Nucleus accumbens (tissue), 56 donors: ENCODE data around the gene TNIP1.

Experiments used
- DNase-seq, 56 donors: peaks; one replicate each; lab custom pipeline; 2025; lab: John Stamatoyannopoulos, UW

TNIP1 gene

DNA sequence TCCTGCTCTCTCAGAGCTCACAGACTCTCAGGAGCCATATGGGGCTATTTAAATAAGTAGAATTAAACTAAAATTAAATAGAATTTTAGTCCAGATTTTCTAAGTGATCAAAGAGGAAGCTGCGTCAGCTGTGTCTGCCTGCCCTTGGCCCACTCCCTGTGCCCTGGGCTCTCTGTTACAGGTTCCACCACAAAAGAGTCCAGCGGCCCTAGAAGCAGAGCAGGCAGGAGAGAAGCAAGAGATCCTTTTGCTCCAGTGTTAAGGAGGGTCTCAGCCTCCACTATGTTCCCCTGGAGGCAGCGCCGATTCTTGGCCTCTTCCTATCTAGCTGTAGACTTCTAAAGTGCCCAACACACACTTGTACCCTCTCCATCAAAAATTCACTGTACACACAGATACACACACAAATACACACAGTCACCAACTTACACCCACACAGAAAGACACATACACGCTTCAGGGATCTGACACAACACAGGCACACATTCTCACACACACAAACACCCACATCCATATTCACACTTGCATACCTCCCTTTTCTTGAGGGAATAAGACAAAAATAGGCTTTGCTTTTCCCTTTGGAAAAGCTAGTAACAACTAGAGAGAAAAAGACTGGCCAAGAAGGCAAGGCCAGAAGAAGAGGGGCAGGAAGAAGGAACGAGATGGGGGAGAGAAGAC is 5.5 kb upstream of the TNIP1 start:
- no peak for DNase-seq

DNA sequence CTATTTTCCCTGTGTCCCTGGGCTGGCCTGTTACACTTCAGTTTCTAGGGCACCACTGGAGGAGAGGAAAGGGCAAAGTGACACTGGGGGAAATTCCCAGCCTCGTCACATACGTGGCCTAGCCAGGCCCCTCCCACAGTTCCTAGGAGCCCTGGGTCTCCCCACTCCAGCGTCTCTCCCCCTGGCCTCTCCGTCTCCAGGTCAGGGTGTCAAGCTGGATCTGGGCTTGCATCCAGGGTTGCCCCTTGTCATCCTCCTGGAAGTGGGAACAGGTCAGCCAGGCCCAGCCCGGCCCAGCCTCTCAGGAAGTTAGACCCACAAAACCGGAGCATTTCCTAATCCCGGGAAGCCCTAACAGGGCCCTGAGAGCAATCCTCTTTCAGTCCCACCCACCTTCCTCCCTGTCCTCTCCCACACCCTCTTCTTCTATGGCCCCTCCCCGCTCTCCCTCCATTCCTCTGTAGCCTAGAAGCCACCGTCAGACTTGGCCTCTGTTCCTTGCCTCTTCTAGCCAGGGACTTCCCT is 4.7 kb upstream of the TNIP1 start:
- no peak for DNase-seq

DNA sequence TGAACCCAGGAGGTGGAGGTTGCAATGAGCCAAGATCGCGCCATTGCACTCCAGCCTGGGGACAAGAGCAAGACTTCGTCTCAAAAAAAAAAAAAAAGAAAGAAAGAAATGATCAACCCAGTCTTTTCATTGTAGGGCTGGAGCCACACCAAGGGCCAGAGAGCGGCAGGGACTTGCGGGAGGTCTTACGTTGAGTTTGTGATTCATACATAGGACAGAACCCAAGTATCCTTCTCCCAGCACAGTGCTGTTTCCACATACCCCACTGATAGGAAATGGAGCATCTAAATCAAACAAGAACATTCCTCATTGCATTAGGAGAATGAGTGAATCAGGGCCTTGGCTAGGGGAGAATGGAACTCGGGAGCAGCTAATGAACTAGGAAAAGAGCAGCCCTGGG is 3.5 kb upstream of the TNIP1 start:
- DNase-seq, result no peak

DNA sequence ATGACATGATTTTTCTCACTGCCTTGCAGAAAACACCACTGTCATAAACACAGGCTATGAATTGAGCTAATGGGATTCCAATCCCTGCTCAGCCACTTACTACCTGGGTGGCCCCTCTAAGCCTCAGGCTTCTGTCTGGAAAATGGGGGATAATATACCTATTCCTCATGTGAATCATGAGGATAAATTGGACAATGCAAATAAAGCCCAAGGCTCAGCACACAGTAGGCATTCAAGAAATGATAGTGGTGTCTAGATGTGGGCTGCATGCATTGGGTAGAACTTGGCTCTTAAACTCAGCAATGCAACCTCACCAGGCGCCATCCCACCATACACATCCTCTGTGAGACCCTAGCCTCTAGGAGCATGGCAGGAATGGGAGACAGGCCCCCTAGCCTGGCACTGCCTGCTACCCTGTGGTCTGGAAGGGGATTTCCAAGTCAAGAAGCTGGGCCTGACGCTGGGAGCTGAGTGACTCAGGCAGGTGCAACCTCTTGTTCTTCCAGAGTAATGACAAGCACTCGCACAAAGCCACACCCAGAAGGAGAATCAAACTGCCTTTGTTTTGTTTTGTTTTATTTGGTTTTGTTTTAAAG is 2.3 kb upstream of the TNIP1 start:
- DNase-seq, result no peak

DNA sequence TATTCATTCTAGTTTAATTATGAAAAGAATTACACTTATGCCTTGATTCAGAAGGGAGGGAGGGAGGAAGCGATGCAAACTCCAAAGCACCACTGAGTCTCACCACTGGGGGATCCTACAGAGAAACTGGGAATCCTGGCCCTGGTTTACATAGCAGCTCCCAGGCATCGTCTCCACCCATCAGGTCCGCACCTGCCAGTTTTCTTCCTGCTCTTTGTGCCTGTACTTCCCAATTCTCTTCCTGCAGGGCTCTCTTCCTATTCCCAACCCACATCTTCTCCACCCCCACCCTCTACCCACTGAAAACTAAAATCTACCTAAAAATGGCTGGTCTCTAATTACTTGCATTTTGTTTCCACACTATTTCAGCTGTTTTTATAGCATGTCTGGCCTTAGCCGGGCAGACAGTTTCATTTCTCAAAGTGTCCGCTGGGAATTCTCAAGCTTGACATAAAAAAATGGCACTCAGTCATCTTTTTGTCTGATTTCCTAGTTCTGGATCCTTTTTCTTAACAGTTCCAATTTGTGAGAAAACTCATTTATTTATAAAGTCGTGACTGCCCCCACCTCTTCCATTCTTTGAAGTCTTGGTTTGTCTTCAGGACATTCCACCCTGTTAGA is 1.6 kb upstream of the TNIP1 start:
- peak in 1 of 56 donors; percentile 22 for DNase-seq

DNA sequence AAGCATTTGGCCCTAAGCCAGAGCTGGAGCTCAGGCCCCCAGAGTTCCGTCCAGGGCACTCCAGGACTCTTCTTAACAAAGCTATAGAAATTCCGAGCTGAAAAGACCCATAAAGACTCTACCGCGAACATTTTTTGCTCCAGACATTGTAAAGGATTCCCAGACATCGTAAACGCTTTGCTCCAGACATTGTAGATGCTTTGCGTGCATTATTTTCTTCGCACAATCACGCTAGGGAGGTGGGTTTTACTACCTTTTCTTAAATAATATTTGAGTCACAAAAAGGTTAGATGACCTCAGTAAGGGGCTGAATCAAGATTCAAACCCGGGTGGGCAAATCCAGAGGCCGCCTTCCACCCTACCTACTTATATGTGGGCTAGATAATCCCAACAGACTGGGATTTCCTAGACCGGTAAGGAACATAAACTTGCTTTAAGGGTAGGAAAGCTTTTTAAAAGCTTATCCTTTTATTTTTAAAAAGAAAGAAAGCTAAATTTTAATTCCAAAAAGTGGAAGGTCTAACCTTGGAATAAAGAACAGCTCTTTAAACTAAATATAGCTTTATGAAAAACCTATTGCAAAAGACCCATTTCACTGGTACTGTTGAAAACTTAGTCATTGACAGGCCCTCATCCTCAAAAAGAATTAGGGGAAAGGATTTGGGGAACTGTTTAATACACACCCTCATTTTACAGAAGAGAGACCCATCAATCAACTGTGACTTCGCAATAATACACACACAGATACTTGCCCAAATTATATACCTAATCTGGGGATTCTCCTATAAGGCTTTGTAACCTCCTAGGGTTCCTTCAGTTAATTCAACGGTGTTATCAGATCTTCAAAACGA is 822 bp upstream of the TNIP1 start:
- no peak for DNase-seq

DNA sequence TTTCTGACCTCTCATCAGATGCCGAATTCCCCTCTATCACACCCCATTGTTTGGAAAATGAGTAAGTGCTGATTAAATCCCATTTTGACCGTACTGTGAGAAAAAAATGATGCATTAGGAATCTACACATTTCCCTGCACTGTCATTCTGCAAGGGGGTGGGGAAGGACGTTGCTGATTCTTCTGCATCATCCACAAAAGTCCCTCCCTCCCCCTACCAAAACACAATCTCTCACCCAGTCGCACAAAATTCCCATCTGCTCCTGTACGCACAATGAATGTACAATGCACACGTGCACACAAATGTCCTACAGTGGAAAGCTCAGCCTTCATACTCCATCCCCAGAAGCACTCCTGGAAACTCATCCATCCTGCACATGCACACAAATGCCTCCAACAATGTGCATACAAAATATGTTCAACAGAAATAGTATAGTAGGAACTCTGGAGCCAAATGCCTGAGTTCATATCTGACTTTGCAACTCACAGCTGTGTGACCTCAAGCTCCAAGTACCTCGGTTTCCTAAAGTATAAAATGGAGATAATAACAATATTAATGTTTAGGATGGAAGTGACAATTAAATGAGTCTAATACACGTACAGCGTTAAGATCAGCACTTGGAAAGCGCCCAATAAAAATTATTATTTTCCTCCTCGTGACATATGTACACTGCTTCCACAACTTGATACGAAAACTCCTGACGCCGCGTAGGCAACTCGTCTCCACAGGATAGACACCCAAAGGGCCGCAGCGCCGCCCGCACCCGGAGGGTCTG is 809 bp downstream of the TNIP1 start:
- peak in 2 of 56 donors; percentile 7 to 23 for DNase-seq

DNA sequence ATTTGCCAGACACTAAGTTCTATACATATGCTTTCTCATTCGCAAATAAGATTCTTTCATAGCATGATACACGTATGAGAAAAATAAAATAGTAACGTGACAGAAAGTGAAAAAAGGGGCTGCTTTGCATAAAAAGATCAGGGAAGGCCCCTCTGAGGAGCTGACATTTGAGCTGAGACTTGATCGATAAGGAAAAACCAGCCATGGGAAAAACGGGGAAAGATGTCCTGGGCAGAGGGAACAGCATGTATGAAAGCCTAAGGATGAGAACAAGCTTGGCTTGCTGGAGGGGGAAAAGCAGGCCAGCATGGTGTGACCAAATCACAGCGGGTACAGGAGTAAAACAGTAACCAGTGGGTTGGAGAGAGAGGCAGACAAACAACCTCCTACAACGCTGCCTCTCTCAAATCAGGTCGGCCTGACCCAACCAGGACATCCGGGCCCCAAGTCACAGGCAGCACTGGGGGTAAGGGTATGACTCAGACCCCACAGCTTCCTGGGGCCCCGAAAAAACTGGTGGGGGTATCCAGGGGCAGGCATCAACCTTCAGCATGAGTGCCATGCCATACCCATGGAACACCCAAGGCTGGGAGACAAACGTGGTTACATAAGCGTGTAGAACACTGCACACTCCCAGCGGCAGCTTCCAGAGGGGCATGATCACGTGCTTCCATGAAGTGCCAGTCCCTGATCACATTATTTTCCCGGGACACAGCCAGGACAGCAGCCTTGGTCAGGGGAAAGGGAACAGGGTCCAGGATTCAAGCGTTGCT is 2.2 kb downstream of the TNIP1 start:
- no peak for DNase-seq

DNA sequence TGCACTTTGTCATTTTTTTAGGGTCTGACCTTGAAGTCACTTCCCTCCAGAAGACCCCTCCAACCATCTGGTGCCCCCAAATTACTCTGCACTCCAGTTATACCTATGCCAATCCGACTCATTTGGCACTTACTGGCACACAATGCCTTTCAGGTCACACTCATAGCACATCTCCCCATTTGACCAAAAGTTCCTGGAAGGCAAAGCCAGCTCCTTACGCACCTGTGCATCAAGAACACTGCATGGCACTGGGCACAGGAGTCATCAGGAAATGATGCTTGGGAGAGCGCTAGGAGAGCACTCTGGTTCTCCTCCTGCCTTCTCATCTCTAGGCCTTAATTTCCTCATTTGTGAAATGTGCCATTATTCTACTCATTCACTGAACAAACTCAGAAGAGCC is 2.9 kb downstream of the TNIP1 start:
- no peak for DNase-seq

DNA sequence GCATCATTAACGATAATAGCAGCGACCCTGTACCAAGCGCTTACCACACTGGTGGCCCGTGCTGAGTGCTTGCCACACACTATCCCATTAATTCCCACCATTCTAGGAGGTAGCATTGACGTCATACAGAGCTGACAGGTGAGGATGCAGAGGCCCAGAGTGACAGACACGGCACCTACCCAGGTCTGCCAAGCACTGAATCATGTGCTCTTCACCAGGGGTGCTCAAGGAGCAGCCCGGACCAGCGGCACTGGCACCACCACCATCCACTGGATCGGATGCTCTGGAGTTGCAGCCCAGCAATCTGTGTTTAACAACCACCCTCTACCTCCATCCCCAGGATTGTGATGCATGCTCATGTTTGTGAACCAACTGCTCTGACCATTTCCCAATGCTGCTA is 3.4 kb downstream of the TNIP1 start:
- no peak for DNase-seq

DNA sequence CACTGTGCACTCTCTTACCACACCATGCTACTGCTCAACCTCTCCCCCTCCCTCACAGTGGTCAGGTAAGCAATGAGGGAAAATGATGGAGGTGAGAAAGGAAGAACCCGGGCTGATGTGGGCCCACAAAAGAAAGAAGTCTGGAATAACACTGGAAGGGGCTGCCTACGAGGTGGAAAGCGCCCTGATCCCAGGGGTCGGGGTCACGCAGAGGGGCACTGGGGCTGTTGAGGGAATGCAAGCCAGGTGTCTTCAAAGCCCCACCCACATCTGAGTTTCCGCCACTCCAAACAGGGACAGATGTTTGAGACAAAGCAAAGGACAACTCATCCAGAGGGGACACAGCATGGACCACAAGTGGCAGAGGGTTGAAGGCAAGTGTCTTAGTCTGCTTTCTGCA is 4.2 kb downstream of the TNIP1 start:
- DNase-seq, result no peak

DNA sequence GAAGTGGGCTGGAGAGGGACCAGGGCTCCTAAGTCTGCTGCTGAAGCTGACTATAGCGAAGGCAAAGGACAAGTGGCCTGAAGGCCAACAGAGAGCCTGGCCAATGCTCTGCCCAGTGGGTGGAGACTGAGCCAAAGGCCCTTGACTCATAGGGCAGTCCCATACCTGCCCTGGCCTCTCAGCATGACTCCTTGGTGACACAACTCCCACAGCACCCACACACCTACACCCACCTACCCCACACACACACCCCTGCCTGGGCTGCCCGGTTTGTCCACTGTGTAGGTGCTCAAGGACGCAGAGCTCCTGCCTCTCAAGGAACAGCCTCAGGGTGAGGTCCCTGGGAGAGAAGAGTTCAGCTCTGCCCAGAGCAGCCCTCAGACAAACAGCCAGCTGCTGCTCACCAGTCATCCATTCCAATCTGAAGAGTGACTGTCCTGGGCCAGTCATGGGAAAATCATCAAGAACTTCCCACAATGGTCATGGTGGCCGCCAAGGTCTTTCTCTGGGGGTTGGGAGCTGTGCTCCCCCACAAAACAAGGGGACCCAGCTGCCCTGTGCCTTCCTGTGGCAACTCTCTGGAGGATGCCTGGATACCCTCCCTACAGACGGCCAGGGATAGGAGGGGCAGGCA is 5.0 kb downstream of the TNIP1 start:
- no peak for DNase-seq

DNA sequence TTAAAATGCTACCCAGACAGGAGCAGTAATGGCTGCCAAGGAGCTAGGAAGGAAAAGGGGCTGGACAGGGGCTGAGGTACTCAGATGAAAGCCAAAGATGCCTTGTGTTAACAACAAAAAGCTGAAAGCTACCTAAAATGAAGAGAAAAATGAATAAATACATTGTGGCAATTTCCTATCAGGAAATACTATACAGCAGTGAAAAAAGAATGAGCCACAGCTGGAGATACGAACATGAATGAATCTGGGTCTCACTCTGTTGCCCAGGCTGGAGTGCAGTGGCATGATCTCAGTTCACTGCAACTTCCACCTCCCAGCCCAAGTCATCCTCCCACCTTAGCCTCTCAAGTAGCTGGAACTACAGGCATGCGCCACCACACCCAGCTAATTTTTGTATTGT is 6.3 kb downstream of the TNIP1 start:
- no peak for DNase-seq

DNA sequence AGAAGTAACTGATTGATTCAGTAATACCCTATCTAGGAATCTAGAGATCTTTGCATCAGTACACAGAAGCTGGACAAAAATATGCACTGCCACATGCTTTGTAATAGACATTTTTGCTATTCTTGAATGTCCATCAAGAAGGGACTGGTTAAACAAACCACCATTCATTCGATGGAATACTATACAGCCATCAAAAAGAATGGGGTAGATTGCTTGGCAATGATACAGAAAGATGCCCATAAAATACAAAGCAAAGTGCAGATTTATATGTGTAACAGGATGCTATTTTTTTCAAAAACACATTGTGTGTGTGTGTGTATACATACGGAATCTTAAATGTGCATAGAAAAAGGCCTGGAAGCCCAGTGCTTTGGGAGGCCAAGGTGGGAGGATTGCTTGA is 7.6 kb downstream of the TNIP1 start:
- DNase-seq, result no peak

DNA sequence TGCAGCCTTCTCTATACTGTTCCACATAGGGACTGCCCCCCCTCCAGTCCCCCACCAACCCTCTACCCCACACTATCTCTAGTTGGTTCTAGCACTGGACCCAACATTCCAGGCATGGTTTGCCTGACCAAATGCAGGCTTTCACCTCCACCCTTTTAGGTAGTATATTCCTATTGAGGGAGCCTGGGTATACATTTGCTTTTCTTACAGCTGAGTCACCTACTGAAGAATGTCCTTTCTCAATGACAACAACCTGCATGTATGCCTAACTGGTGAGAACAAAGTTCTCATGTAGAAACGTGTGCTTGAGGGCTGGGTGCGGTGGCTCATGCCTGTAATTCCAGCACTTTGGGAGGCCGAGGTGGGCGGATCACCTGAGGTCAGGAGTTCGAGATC is 8.2 kb downstream of the TNIP1 start:
- DNase-seq, result no peak

DNA sequence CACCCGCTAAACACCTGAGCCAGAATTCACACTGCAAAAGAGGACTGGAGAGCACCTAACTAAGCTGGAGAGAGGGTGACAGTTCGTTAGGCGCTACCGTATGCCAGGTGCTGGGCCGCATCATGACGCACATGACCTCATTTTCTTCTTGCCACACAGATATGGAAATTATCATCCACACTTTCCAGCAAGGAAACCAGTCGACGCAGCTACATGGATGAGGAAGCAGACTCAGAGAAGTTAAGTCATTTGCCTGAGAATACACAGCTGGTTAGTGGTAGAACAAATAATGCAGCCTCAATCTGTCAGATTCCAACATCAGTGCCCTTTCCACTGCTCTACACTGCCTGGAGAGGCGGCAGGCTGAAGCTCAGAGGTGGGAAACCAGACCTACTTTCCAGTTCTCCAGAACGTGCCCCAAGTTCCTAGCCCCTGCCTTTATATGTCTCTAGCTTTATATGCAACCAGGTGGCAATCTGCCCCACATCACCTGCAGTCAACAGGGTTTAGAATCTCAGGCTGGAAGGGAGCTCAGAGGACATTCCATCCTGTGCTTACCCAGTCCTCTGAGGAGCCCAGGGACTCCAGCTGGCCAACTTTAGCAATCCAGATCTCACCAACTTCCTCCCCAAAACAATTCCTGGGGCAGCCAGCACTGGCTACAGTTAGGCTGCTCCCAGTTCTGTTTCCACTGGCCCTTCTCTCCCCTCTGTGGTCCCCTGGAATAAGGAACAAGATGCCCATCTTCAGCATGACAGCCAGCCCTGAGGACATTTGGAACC is 8.8 kb downstream of the TNIP1 start:
- no peak for DNase-seq

DNA sequence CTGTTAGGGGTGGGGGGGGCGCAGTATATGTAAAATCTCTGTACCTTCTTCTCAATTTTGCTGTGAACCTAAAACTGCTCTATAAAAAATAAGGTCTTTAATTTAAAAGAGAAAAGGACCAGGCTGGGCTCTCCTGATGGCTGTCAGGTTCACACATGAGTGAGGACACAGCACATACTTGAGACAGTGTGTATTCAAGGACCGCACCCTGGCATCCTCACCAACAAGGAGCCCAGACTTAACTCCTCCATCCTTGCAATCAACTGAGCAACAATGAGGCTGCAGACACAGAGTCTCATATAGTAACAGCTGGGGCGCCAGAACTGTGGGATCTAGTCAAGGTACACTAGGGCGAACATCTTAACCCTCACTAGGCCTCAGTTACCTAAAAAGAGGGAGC is 9.8 kb downstream of the TNIP1 start:
- DNase-seq, result no peak

DNA sequence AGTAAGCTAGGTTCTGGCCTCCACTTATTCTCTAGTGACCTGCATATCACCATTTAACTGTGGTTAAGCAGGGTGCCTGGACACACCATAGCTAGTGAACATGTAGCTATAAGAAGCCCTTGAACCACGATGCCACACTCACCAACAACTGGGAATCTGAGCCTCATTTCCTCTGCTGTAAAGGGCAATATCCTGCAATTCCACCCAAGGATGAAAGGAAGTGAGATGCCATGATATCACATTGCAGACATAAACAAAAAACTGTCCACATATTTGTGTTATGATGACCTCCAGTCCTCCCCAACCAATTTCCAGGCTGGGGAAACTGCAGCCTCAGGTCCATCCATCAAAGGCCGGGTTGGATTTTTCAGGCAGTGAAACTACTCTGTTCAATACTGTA is 10.4 kb downstream of the TNIP1 start:
- no peak for DNase-seq
